ENCODE results near the gene GRIK3.

The GRIK3 gene

DNA sequence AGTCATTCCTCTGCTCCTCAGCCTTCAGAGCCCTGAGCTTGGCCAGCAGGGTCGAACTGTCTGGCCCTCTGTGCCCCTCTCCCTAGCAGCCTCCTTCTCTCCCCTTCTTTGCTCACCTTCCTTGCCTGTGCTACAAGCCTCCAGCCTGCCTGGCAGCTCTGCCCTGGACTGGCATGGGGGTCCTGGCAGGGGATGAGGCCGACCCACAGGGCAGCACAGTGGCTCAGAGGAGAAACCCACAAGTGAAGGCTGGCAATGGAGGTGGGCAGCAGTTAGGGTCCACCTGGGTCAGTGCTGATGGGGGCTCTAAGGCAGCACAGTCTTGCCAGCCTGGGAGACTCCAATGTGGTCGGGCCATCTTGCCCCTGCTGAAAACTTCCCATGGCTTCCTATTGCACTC lies 274.2 kb downstream of the GRIK3 start:
- H3K9me3 ChIP-seq (ENCODE audit: control insufficient read depth, low read depth, low read length): no peaks in the 10 kb centered on the region
- H3K36me3 ChIP-seq (ENCODE audit: control insufficient read depth, low read depth, low read length): no peaks in the 10 kb centered on the region
- no peak overlapping the region for H3K9ac ChIP-seq (ENCODE audit: low read length)
- no peak overlapping the region for H3K27ac ChIP-seq (ENCODE audit: low read length)
- H3K4me1 ChIP-seq (ENCODE audit: control insufficient read depth, low read depth, low read length): peaks cover 6% of the 10 kb centered on the region
- no peaks in the 10 kb centered on the region for H3K27me3 ChIP-seq (ENCODE audit: control insufficient read depth, insufficient read depth, low read length)
- no peak overlapping the region for H3K4me3 ChIP-seq (ENCODE audit: low read length)

DNA sequence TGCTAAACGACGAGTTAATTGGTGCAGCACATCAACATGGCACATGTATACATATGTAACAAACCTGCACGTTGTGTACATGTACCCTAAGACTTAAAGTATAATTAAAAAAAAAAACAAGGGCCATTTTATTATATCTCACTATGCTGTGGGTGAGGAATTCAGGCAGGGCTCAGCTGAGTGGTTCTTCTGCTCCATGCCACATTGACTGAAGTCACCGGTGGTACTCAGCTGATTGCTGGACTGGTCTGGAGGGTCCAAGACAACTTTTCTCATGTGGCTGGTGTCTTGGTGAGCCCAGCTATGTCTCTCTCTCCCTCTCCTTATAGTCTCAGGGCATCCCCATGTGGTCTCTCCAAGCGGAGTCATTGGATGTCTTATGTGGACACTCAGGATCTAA lies 275.0 kb downstream of the GRIK3 start:
- no peak overlapping the region for H3K27ac ChIP-seq (ENCODE audit: low read length)
- H3K4me3 ChIP-seq (ENCODE audit: low read length): no peak overlapping the region
- no peaks in the 10 kb centered on the region for H3K27me3 ChIP-seq (ENCODE audit: control insufficient read depth, insufficient read depth, low read length)
- H3K9me3 ChIP-seq (ENCODE audit: control insufficient read depth, low read depth, low read length): no peaks in the 10 kb centered on the region
- no peaks in the 10 kb centered on the region for H3K36me3 ChIP-seq (ENCODE audit: control insufficient read depth, low read depth, low read length)
- no peak overlapping the region for H3K9ac ChIP-seq (ENCODE audit: low read length)
- H3K4me1 ChIP-seq (ENCODE audit: control insufficient read depth, low read depth, low read length): peaks cover under 1% of the 10 kb centered on the region

DNA sequence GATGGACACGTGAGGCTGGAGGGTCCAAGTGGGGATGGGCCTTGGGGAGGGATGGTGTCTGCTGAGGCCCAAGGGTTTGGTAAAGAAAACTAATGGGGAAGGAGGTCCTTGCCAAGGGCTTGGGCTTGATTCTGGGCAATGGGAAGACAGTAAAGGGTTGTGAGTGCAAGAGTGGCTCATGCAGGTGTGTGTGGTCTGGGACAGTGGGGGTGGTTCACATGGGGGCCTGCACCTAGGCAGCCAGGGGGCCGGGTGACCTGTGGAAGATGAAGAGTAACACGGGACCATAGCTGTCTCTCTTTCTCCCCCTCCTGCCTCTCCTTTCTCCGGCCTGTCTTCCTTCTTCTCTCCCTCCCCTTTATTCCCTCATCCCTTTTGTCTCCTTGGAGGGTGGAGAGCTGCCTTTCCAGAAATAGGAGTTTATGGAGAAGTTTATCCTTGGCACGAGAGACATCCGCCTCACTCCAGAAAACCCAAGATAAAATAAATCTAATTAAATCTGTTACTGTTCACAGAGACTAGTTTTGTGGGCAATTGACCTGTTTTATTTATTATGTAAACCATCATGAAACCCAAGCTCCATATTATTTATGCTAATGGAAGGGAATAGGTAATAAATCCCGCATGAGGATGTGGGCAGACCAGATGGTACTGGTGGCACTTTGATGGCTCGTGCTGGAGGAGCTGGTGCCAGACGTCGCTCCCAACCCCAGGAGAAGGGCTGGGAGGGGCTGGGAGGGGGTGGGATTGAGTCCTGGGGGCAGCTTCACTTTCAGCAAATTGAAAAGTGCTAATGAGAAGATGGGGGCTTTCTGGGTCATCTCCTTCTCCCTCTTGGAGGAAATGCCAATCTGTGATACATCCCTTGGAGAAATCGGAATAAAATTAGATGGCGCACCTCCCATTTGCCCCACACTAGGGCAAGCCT lies 278.7 kb downstream of the GRIK3 start:
- H3K9me3 ChIP-seq (ENCODE audit: control insufficient read depth, low read depth, low read length): no peaks in the 10 kb centered on the region
- H3K27ac ChIP-seq (ENCODE audit: low read length): no peak overlapping the region
- H3K4me1 ChIP-seq (ENCODE audit: control insufficient read depth, low read depth, low read length): no peaks in the 10 kb centered on the region
- no peak overlapping the region for H3K4me3 ChIP-seq (ENCODE audit: low read length)
- H3K27me3 ChIP-seq (ENCODE audit: control insufficient read depth, insufficient read depth, low read length): no peaks in the 10 kb centered on the region
- no peak overlapping the region for H3K9ac ChIP-seq (ENCODE audit: low read length)
- H3K36me3 ChIP-seq (ENCODE audit: control insufficient read depth, low read depth, low read length): no peaks in the 10 kb centered on the region

DNA sequence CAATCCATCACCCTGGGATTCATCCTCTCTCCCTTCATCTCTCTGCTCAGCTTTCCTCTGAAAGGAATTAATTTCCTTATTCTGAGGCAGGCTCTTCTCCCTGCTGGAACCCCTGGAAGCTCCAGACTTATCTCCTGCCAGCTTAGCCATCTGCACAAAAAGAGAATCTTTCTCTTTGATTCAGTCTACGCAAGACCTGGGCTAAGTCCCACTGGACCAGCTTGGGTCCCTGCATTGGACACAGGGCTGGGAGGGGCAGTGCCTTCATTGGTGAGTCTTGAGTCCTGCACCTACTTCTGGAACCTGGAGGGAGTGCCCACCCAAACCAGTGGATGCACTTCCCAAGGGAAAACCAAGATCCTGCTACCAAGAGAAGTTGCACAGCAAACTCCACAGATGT lies 279.9 kb downstream of the GRIK3 start:
- no peaks in the 10 kb centered on the region for H3K36me3 ChIP-seq (ENCODE audit: control insufficient read depth, low read depth, low read length)
- H3K27me3 ChIP-seq (ENCODE audit: control insufficient read depth, insufficient read depth, low read length): no peaks in the 10 kb centered on the region
- no peaks in the 10 kb centered on the region for H3K4me1 ChIP-seq (ENCODE audit: control insufficient read depth, low read depth, low read length)
- H3K4me3 ChIP-seq (ENCODE audit: low read length): no peak overlapping the region
- no peak overlapping the region for H3K9ac ChIP-seq (ENCODE audit: low read length)
- no peak overlapping the region for H3K27ac ChIP-seq (ENCODE audit: low read length)
- H3K9me3 ChIP-seq (ENCODE audit: control insufficient read depth, low read depth, low read length): no peaks in the 10 kb centered on the region

DNA sequence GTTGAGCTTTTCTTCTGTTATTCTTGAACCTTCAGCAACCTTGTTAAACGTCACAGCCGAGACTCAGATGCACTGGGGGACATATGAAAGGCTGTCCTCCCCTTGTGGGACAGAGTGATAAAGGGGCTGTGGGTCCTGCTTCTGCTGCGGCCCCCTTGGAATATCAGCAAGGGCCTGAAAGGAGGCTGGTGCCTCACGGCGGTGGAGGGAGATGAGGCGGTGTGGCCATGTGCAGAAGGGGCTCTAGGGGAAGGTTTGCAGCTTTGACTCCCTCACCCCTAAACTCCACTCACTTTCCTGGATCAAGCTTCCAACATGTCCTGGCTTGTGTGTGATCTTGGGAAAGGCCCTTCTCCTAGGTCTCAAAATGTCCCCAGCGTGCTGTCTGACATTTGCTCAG lies 280.9 kb downstream of the GRIK3 start:
- Histone ChIP-seq H3K27me3 (ENCODE audit: control insufficient read depth, insufficient read depth, low read length) (no peaks in the 10 kb centered on the region), H3K4me1 (ENCODE audit: control insufficient read depth, low read depth, low read length) (no peaks in the 10 kb centered on the region), H3K36me3 (ENCODE audit: control insufficient read depth, low read depth, low read length) (no peaks in the 10 kb centered on the region), H3K4me3 (ENCODE audit: low read length) (no peak overlapping the region), H3K9me3 (ENCODE audit: control insufficient read depth, low read depth, low read length) (no peaks in the 10 kb centered on the region), H3K27ac (ENCODE audit: low read length) (no peak overlapping the region), H3K9ac (ENCODE audit: low read length) (no peak overlapping the region)

DNA sequence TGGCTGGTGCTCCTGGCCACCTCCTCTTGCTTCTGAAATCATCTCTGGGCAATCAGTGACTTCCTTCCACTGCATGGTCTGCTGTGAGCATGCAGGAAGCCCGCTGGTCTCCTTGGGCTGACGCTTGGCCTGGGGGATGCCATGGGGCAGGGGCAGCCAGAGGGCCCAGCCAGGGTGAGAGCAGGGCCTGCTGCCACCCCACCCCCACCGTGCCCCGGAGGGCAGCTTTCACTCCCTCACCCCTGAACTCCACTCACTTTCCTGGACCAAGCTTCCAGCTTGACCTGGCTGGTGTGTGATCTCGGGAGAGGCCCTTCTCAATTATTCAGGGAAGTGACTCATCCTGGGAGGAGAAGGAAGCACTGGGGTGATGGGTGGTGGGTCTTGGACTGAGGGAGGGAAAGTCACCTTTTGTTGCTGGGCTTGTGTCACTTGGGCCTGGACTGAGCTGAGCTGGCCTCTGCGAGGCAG lies 281.4 kb downstream of the GRIK3 start:
- Histone ChIP-seq H3K4me1 (ENCODE audit: control insufficient read depth, low read depth, low read length) (no peaks in the 10 kb centered on the region), H3K27me3 (ENCODE audit: control insufficient read depth, insufficient read depth, low read length) (no peaks in the 10 kb centered on the region), H3K4me3 (ENCODE audit: low read length) (no peak overlapping the region), H3K27ac (ENCODE audit: low read length) (no peak overlapping the region), H3K36me3 (ENCODE audit: control insufficient read depth, low read depth, low read length) (no peaks in the 10 kb centered on the region), H3K9me3 (ENCODE audit: control insufficient read depth, low read depth, low read length) (no peaks in the 10 kb centered on the region), H3K9ac (ENCODE audit: low read length) (no peak overlapping the region)

DNA sequence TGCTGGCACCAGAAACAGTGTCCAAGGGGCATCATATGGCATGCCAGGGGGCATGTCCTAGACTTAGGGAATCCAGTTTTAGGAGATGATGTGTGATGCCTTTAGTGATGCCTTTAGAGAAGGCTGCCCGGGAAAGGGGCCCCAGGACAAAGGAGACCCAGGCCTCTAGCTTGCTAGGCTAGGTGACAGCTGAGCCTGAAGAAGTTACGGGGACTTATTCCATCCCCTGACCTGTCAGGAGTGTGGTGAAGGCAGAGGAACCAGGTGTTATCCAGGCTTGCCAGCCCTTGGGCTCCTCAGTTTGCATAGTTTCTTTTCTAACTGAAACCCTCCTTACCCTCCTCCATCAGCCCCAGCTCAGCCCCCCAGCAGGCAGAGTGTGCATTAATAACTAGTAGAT lies 281.9 kb downstream of the GRIK3 start:
- no peaks in the 10 kb centered on the region for H3K27me3 ChIP-seq (ENCODE audit: control insufficient read depth, insufficient read depth, low read length)
- H3K4me3 ChIP-seq (ENCODE audit: low read length): no peak overlapping the region
- H3K27ac ChIP-seq (ENCODE audit: low read length): no peak overlapping the region
- H3K4me1 ChIP-seq (ENCODE audit: control insufficient read depth, low read depth, low read length): no peaks in the 10 kb centered on the region
- no peaks in the 10 kb centered on the region for H3K9me3 ChIP-seq (ENCODE audit: control insufficient read depth, low read depth, low read length)
- H3K36me3 ChIP-seq (ENCODE audit: control insufficient read depth, low read depth, low read length): no peaks in the 10 kb centered on the region
- no peak overlapping the region for H3K9ac ChIP-seq (ENCODE audit: low read length)

DNA sequence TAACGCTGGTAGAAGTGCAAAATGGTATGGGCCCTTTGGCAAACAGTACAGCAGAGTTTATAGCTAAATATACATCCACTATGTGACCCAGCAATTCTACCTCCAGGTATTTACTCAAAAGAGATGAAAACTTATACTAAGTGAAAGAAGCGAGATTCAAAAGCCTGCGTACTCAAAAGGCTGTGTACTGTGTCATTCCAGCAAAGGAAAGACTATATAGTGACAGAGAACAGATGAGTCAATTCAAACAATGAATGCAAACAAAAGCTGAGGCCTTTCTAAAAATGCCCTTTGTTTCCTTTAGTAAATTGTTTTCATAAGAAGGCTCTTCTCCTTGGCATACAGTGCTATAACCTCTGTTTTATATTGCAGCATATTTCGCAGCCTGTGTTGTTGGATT lies 282.8 kb downstream of the GRIK3 start:
- H3K27me3 ChIP-seq (ENCODE audit: control insufficient read depth, insufficient read depth, low read length): no peaks in the 10 kb centered on the region
- no peaks in the 10 kb centered on the region for H3K9me3 ChIP-seq (ENCODE audit: control insufficient read depth, low read depth, low read length)
- no peaks in the 10 kb centered on the region for H3K4me1 ChIP-seq (ENCODE audit: control insufficient read depth, low read depth, low read length)
- no peak overlapping the region for H3K9ac ChIP-seq (ENCODE audit: low read length)
- H3K4me3 ChIP-seq (ENCODE audit: low read length): no peak overlapping the region
- no peaks in the 10 kb centered on the region for H3K36me3 ChIP-seq (ENCODE audit: control insufficient read depth, low read depth, low read length)
- H3K27ac ChIP-seq (ENCODE audit: low read length): no peak overlapping the region

DNA sequence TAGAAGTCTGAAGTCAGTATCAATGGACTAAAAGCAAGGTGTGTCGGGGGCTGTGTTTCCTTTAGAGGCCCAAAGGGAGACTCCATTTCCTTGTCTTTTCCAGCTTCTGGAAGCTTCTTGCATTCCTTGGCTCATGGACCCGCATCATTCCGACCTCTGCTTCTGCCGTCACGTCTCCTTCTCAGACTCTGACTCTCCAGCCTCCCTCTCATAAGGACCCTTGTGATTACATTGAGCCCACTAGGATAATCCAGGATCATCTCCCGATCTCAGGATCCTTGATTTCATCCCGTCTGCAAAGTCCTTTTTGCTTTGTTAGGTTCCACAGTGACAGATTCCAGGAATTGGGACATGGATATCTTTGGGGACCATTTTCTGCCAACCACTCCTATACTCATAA lies 285.8 kb downstream of the GRIK3 start:
- Histone ChIP-seq H3K36me3 (ENCODE audit: control insufficient read depth, low read depth, low read length) (no peaks in the 10 kb centered on the region), H3K9me3 (ENCODE audit: control insufficient read depth, low read depth, low read length) (no peaks in the 10 kb centered on the region), H3K4me1 (ENCODE audit: control insufficient read depth, low read depth, low read length) (no peaks in the 10 kb centered on the region), H3K27me3 (ENCODE audit: control insufficient read depth, insufficient read depth, low read length) (no peaks in the 10 kb centered on the region), H3K27ac (ENCODE audit: low read length) (no peak overlapping the region), H3K4me3 (ENCODE audit: low read length) (no peak overlapping the region), H3K9ac (ENCODE audit: low read length) (no peak overlapping the region)
